H1 (cell line): ENCODE results near the gene KRTAP10-8. TPM values are rescaled to one million over a fixed set of nuclear protein-coding genes. Genes with fewer than 3 reads are reported as not detected.

Experiments used
- CTCF ChIA-PET: fragments of 300-600 bp; sonication (Branson Sonifier 250); formaldehyde crosslinking; loops from one replicate; lab custom pipeline; 2021; ENCODE audit not compliant: partially characterized antibody; lab: Charles Lee
- POLR2A ChIA-PET: fragments of 300-600 bp; sonication (Branson Sonifier 250); formaldehyde crosslinking; loops from one replicate; lab custom pipeline; 2021; ENCODE audit warnings: inconsistent platforms; ENCODE audit not compliant: partially characterized antibody; lab: Charles Lee
- DNase-seq, 2 experiments: peaks; one replicate each; pipeline versions ENCODE4 v3.0.0 to v3.0.0-alpha.2; 2010 to 2022; ENCODE audit warnings: low spot score in 2 of 2, low read depth in 1 of 2, mixed read lengths in 1 of 2
- FAIRE-seq: peaks from 2 replicates; lab custom pipeline; 2011; peaks lifted over from hg19 to GRCh38; lab: Jason Lieb, UNC
- H2AFZ ChIP-seq: 2 replicates; pipeline ENCODE4 v1.8.1; 2012; ENCODE audit warnings: low read length, inconsistent platforms
- H2AK5ac ChIP-seq: 2 replicates; pipeline ENCODE4 v1.6.1; 2013; ENCODE audit warnings: low read depth, low read length
- H2BK120ac ChIP-seq: replicated peaks from 2 replicates; pipeline ENCODE3; 2013; ENCODE audit warnings: low read depth, low read length, inconsistent platforms
- H2BK12ac ChIP-seq: 2 replicates; pipeline ENCODE4 v1.6.1; 2013; ENCODE audit warnings: low read depth, low read length
- H2BK15ac ChIP-seq: 2 replicates; pipeline ENCODE4 v1.6.1; 2013; ENCODE audit warnings: low read length
- H2BK20ac ChIP-seq: 2 replicates; pipeline ENCODE4 v1.6.1; 2013; ENCODE audit warnings: low read length
- H2BK5ac ChIP-seq: 2 replicates; pipeline ENCODE4 v1.6.1; 2013; ENCODE audit warnings: low read depth, low read length
- H3K14ac ChIP-seq: 2 replicates; pipeline ENCODE4 v1.6.1; 2013; ENCODE audit warnings: inconsistent platforms; ENCODE audit not compliant: insufficient read length
- H3K18ac ChIP-seq: 2 replicates; pipeline ENCODE4 v1.6.1; 2013; ENCODE audit warnings: low read length; ENCODE audit errors: extremely low read depth
- H3K23ac ChIP-seq: 2 replicates; pipeline ENCODE4 v1.6.1; 2013; ENCODE audit warnings: inconsistent platforms; ENCODE audit not compliant: insufficient read length
- H3K23me2 ChIP-seq: 2 replicates; pipeline ENCODE4 v1.6.1; 2013; ENCODE audit warnings: low read depth, low read length
- H3K27ac ChIP-seq: 2 replicates; pipeline ENCODE4 v1.6.1; 2011; ENCODE audit warnings: low read depth, low read length, inconsistent platforms
- H3K27me3 ChIP-seq, 4 experiments: replicated peaks in 1 of 4; 1 replicate in 1 of 4; 2 replicates in 3 of 4; pipeline versions ENCODE4 v1.6.1 to v1.8.1; 2011 to 2013; ENCODE audit warnings: low read length in 3 of 4, mild to moderate bottlenecking in 3 of 4, inconsistent platforms in 2 of 4, mixed read lengths in 2 of 4, moderate library complexity in 1 of 4; ENCODE audit not compliant: control insufficient read depth in 3 of 4, insufficient read depth in 3 of 4; ENCODE audit errors: extremely low read depth in 1 of 4
- H3K36me3 ChIP-seq, 4 experiments: 2 replicates each; pipeline versions ENCODE4 v1.6.1 to v1.8.1; 2011 to 2013; ENCODE audit warnings: mild to moderate bottlenecking in 4 of 4, low read length in 3 of 4, moderate library complexity in 2 of 4, control low read depth in 1 of 4, inconsistent platforms in 1 of 4; ENCODE audit not compliant: insufficient read depth in 4 of 4, control insufficient read depth in 2 of 4
- H3K4ac ChIP-seq: replicated peaks from 2 replicates; pipeline ENCODE3; 2013; ENCODE audit warnings: low read length, low read depth, mixed read lengths, inconsistent platforms; ENCODE audit not compliant: insufficient read length
- H3K4me1 ChIP-seq, 4 experiments: replicated peaks in 1 of 4; 1 replicate in 1 of 4; 2 replicates in 3 of 4; pipeline versions ENCODE4 v1.6.1 to v1.8.1; 2011 to 2013; ENCODE audit warnings: low read length in 3 of 4, inconsistent platforms in 2 of 4, mixed read lengths in 1 of 4; ENCODE audit not compliant: insufficient read depth in 4 of 4, control insufficient read depth in 3 of 4
- H3K4me2 ChIP-seq, 2 experiments: 2 replicates each; pipeline versions ENCODE4 v1.6.1 to v1.8.1; 2011 to 2013; ENCODE audit warnings: low read depth in 2 of 2, low read length in 2 of 2, control low read depth in 1 of 2, inconsistent platforms in 1 of 2, mild to moderate bottlenecking in 1 of 2; ENCODE audit not compliant: insufficient read depth in 1 of 2
- H3K4me3 ChIP-seq, 4 experiments: fragments of 200-600, 300-600 bp in 1 of 4; sonication (generic), shearing (Covaris generic), sonication (Bioruptor Twin) in 1 of 4; 2 replicates each; pipeline versions ENCODE4 v1.5.1 to v1.8.1; 2011 to 2016; ENCODE audit warnings: low read length in 4 of 4, low read depth in 3 of 4, control low read depth in 2 of 4, inconsistent platforms in 2 of 4, mild to moderate bottlenecking in 2 of 4, mixed read lengths in 1 of 4, moderate library complexity in 1 of 4; ENCODE audit not compliant: insufficient read depth in 2 of 4; ENCODE audit errors: extremely low read depth in 1 of 4
- H3K56ac ChIP-seq: replicated peaks from 2 replicates; pipeline ENCODE3; 2013; ENCODE audit warnings: low read depth, mild to moderate bottlenecking, mixed read lengths, low read length, inconsistent platforms; ENCODE audit not compliant: insufficient read length
- H3K79me1 ChIP-seq: 2 replicates; pipeline ENCODE4 v1.6.1; 2013; ENCODE audit warnings: low read depth, low read length, control low read depth
- H3K79me2 ChIP-seq, 2 experiments: 2 replicates each; pipeline versions ENCODE4 v1.6.1 to v1.8.1; 2012 to 2013; ENCODE audit warnings: low read length in 2 of 2, mild to moderate bottlenecking in 2 of 2, inconsistent platforms in 1 of 2; ENCODE audit not compliant: insufficient read depth in 2 of 2, control insufficient read depth in 1 of 2
- H3K9ac ChIP-seq, 4 experiments: replicated peaks in 1 of 4; 1 replicate in 1 of 4; 2 replicates in 3 of 4; pipeline versions ENCODE4 v1.6.1 to v1.8.1; 2011 to 2013; ENCODE audit warnings: low read depth in 3 of 4, low read length in 3 of 4, control low read depth in 2 of 4, mild to moderate bottlenecking in 2 of 4, moderate library complexity in 2 of 4, inconsistent platforms in 1 of 4; ENCODE audit errors: extremely low read depth in 1 of 4
- H3K9me3 ChIP-seq, 2 experiments: 2 replicates each; pipeline versions ENCODE4 v1.6.1 to v1.8.1; 2012 to 2013; ENCODE audit warnings: mild to moderate bottlenecking in 2 of 2, moderate library complexity in 2 of 2, control low read depth in 1 of 2, inconsistent platforms in 1 of 2, low read depth in 1 of 2, low read length in 1 of 2, mixed read lengths in 1 of 2; ENCODE audit not compliant: insufficient read depth in 2 of 2
- H4K20me1 ChIP-seq, 2 experiments: replicated peaks in 1 of 2; 2 replicates each; pipeline versions ENCODE3 to v1.8.1; 2011 to 2013; ENCODE audit warnings: inconsistent platforms in 2 of 2, low read length in 2 of 2, mild to moderate bottlenecking in 1 of 2; ENCODE audit not compliant: insufficient read depth in 2 of 2, control insufficient read depth in 1 of 2
- H4K5ac ChIP-seq: 2 replicates; pipeline ENCODE4 v1.6.1; 2013; ENCODE audit warnings: low read length, low read depth, mixed read lengths, inconsistent platforms; ENCODE audit not compliant: insufficient read length
- H4K8ac ChIP-seq: 2 replicates; pipeline ENCODE4 v1.8.0; 2013; ENCODE audit warnings: mild to moderate bottlenecking, moderate library complexity, low read length, inconsistent platforms; ENCODE audit not compliant: insufficient read depth; ENCODE audit errors: extremely low read depth
- H4K91ac ChIP-seq: replicated peaks from 2 replicates; pipeline ENCODE3; 2013; ENCODE audit warnings: low read length, mixed read lengths, inconsistent platforms; ENCODE audit not compliant: insufficient read length
- CHD2 ChIP-seq: IDR thresholded peaks from 2 replicates; pipeline ENCODE4 v1.6.1; 2012; ENCODE audit warnings: low read length, improper control_type of control experiment
- MAFK ChIP-seq: IDR thresholded peaks from 2 replicates; pipeline ENCODE4 v1.6.1; 2012; ENCODE audit warnings: low read depth, mild to moderate bottlenecking, improper control_type of control experiment, low read length
- MAX ChIP-seq: IDR thresholded peaks from 2 replicates; pipeline ENCODE4 v1.6.1; 2012; ENCODE audit warnings: inconsistent platforms
- RXRA ChIP-seq: IDR thresholded peaks from 2 replicates; pipeline ENCODE4 v1.6.1; 2011; ENCODE audit warnings: low read depth, mild to moderate bottlenecking, low read length, moderate library complexity; ENCODE audit not compliant: insufficient read depth
- SRF ChIP-seq: IDR thresholded peaks from 2 replicates; pipeline ENCODE4 v1.6.1; 2011; ENCODE audit warnings: mild to moderate bottlenecking, low read depth, low read length, moderate library complexity
- ZNF274 ChIP-seq: IDR thresholded peaks from 2 replicates; pipeline ENCODE4 v1.7.0; 2012; ENCODE audit warnings: low read length, borderline replicate concordance; ENCODE audit errors: extremely low read depth
- WGBS, 2 experiments: shearing (Covaris generic) in 1 of 2; methylation state at CpG; one replicate each; pipeline versions ENCODE4 v1.1.6 to v1.1.7; 2013 to 2015; ENCODE audit warnings: low lambda C conversion rate in 2 of 2, mixed read lengths in 2 of 2, inconsistent platforms in 1 of 2, low coverage in 1 of 2, missing lambda C conversion rate in 1 of 2; ENCODE audit not compliant: insufficient replicate concordance in 2 of 2, insufficient coverage in 1 of 2, insufficient read length in 1 of 2; ENCODE audit errors: extremely low coverage in 1 of 2, missing lambda C conversion rate in 1 of 2; 5-methylcytosine and 5-hydroxymethylcytosine counted together
- polyA plus RNA-seq, 7 experiments: library from polyadenylated mRNA; depleted of rRNA in 3 of 7; stranded (reverse) in 5 of 7; unstranded in 2 of 7; fragments of >200 nt in 5 of 7; fragments of 200-250 nt in 2 of 7; gene quantifications; 1 replicate in 5 of 7; 2 replicates in 1 of 7; 4 replicates in 1 of 7; pipeline versions ENCODE4 v1.2.1 to v1.2.3, GENCODE V29; 2011 to 2013; ENCODE audit warnings: missing spikeins in 2 of 7, mixed read lengths in 2 of 7
- total RNA-seq: library from RNA; stranded (reverse); fragmentation: NEBNext Ultra II Directional; extraction: Animal tissue kit (Norgen Biotek cat#: 25700); gene quantifications from 2 replicates; pipeline ENCODE4 v1.2.1, GENCODE V29; 2021

KRTAP10-8 gene
- total and polyA plus RNA-seq, 2 of the 8 experiments (the other 6 are each of a cell fraction or from before 2014, with no cell fraction given) = not detected

- H4K8ac ChIP-seq = no peak within 1 kb of the TSS; the same call in 1 of the 2 replicates
- H2BK120ac ChIP-seq = no peak within 1 kb of the TSS
- ChIA-PET CTCF (interaction anchor here (0.6 to 2.5 kb wide), 7 partner anchors 8 to 396 kb away, joined by 3 to 9 read pairs (median 3); no protein-coding TSS in a partner anchor), POLR2A (no interaction called here)
- no peaks in the 10 kb centered on the region for H3K23me2 ChIP-seq
- no peaks in the 10 kb centered on the region; a peak in 1 of 7 replicates for H3K4me1 ChIP-seq
- DNase-seq = no peak
- no peak within 1 kb of the TSS for H2AFZ ChIP-seq
- no peak within 1 kb of the TSS for H3K4me3 ChIP-seq
- H3K14ac ChIP-seq = no peak within 1 kb of the TSS
- H3K27ac ChIP-seq = no peak within 1 kb of the TSS
- H2BK5ac ChIP-seq = no peak within 1 kb of the TSS
- H3K79me2 ChIP-seq = no peaks in the 10 kb centered on the region
- H3K18ac ChIP-seq = no peak within 1 kb of the TSS; the same call in 1 of the 2 replicates
- H3K9ac ChIP-seq = no peak within 1 kb of the TSS; a peak in 1 of 7 replicates
- H3K4me2 ChIP-seq = no peak within 1 kb of the TSS; a peak in 1 of 4 replicates
- H4K91ac ChIP-seq = no peak within 1 kb of the TSS
- no peaks in the 10 kb centered on the region for H3K79me1 ChIP-seq
- H3K9me3 ChIP-seq = peaks cover 16% of the 10 kb centered on the region in 2 experiments
- H2BK20ac ChIP-seq = 0 out of 2 replicates have a peak within 1 kb of the TSS, but pooled peaks have one; percentile 32
- H4K20me1 ChIP-seq = no peaks in the 10 kb centered on the region
- no peak within 1 kb of the TSS for H4K5ac ChIP-seq
- no peaks in the 10 kb centered on the region for H3K36me3 ChIP-seq
- H3K23ac ChIP-seq = no peak within 1 kb of the TSS
- no peak within 1 kb of the TSS for H2BK12ac ChIP-seq
- no peak within 1 kb of the TSS for H3K56ac ChIP-seq
- no peak for FAIRE-seq
- no peak for TF ChIP-seq ZNF274
- TF ChIP-seq MAFK = no peak
- TF ChIP-seq CHD2 = no peak
- TF ChIP-seq MAX = no peak
- no peak for TF ChIP-seq SRF
- no peak for TF ChIP-seq RXRA
- TF ChIP-seq, all 59 proteins: peak for 0
- H3K27me3 ChIP-seq = no peaks in the 10 kb centered on the region
- H2BK15ac ChIP-seq = 0 out of 2 replicates have a peak within 1 kb of the TSS, but pooled peaks have one; percentile 46
- H2AK5ac ChIP-seq = no peak within 1 kb of the TSS
- WGBS, 2 experiments = 78% methylated on average over 4 of the region's 7 CpGs; no CpG with 5 or more reads in 1 of the 2 experiments
- H3K4ac ChIP-seq = no peak within 1 kb of the TSS
Observed at GRCh38 chr21:44626673-44627143, 14.8 kb downstream of the KRTAP10-8 start, which contains the start of gene KRTAP10-9. KRTAP10-9 (plus strand) TSS chr21:44627093; CDS start chr21:44627172, 79 bp downstream.
